ENCODE results near the gene HDAC7. TPM values are rescaled to one million over a fixed set of nuclear protein-coding genes. Genes with fewer than 3 reads are reported as not detected.

The HDAC7 gene
- total RNA-seq, 1 experiment from 2014 or later, result 71.2 TPM

GRCh38 chr12:47867495-47867941 is 47.8 kb upstream of the HDAC7 start:
- no TSS peak for BruUV-seq (replicated peaks)
- no peak overlapping the region for H3K4me3 ChIP-seq (ENCODE audit: low read depth, low read length)
- Mint-ChIP-seq H3K27me3 (ENCODE audit: insufficient read depth, unreplicated experiment) (no peaks in the 10 kb centered on the region), H3K36me3 (ENCODE audit: insufficient read depth, unreplicated experiment) (peaks cover 5% of the 10 kb centered on the region), H3K9me3 (ENCODE audit: unreplicated experiment) (no peaks in the 10 kb centered on the region), H3K4me3 (ENCODE audit: unreplicated experiment) (no peak overlapping the region), H3K4me1 (ENCODE audit: low read depth, unreplicated experiment) (no peaks in the 10 kb centered on the region), H3K27ac (ENCODE audit: unreplicated experiment) (no peak overlapping the region)
- H3K27me3 ChIP-seq (replicated peaks; ENCODE audit: control insufficient read depth, insufficient read depth, low read length), result no peaks in the 10 kb centered on the region
- TF ChIP-seq, protein P1, sequence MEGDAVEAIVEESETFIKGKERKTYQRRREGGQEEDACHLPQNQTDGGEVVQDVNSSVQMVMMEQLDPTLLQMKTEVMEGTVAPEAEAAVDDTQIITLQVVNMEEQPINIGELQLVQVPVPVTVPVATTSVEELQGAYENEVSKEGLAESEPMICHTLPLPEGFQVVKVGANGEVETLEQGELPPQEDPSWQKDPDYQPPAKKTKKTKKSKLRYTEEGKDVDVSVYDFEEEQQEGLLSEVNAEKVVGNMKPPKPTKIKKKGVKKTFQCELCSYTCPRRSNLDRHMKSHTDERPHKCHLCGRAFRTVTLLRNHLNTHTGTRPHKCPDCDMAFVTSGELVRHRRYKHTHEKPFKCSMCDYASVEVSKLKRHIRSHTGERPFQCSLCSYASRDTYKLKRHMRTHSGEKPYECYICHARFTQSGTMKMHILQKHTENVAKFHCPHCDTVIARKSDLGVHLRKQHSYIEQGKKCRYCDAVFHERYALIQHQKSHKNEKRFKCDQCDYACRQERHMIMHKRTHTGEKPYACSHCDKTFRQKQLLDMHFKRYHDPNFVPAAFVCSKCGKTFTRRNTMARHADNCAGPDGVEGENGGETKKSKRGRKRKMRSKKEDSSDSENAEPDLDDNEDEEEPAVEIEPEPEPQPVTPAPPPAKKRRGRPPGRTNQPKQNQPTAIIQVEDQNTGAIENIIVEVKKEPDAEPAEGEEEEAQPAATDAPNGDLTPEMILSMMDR (IDR thresholded peaks at IDR 0.05; ENCODE audit: insufficient read depth in 1 of 2, low read depth in 1 of 2, low read length in 1 of 2, severe bottlenecking in 1 of 2, unreplicated experiment in 1 of 2), result no peak
- DNase-seq, result no peak
- H3K36me3 ChIP-seq (ENCODE audit: control insufficient read depth, insufficient read depth, low read length), result no peaks in the 10 kb centered on the region
- ChIA-PET POLR2A (no interaction called here), CTCF (no interaction called here)
- H3K4me1 ChIP-seq, result no peaks in the 10 kb centered on the region
- no peaks in the 10 kb centered on the region for H3K9me3 ChIP-seq
- intact Hi-C loops (cut with micrococcal nuclease; ENCODE audit: unreplicated experiment), result no loop called here

DNA sequence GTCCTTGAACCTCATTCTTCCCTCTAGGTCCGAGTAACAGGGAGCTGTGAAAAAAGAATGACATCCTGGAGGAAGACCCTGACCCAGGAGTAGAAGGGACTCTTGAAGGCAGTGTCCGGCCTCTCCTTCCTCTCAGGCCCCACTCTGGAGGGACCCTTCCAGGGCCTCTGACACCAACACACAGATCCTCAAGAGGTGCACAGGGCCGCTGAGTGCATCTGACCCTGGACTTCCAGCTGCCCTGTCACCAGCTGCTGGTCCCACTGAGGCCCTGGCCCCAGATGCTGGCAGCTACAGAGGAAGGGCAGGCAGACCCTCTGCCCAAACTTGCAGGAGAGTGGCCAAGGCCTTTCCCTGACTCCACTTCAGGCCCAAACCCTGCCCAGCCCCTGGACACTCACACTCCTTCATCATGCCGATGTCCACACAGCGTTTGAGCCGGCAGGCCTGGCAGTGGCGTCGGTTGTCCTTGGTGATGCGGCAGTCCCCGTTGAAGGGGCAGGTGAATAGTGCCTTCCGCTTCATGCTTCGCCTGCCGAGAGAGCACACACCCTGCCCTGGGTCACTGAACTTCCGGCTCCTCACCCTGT is 45.0 kb upstream of the HDAC7 start:
- Mint-ChIP-seq H3K27ac (ENCODE audit: unreplicated experiment) (no peak overlapping the region), H3K36me3 (ENCODE audit: insufficient read depth, unreplicated experiment) (peaks cover 5% of the 10 kb centered on the region), H3K4me3 (ENCODE audit: unreplicated experiment) (no peak overlapping the region), H3K27me3 (ENCODE audit: insufficient read depth, unreplicated experiment) (no peaks in the 10 kb centered on the region), H3K9me3 (ENCODE audit: unreplicated experiment) (no peaks in the 10 kb centered on the region), H3K4me1 (ENCODE audit: low read depth, unreplicated experiment) (no peaks in the 10 kb centered on the region)
- no peaks in the 10 kb centered on the region for H3K36me3 ChIP-seq (ENCODE audit: control insufficient read depth, insufficient read depth, low read length)
- CTCF ChIA-PET, result no interaction called here
- BruUV-seq (replicated peaks), result no TSS peak
- TF ChIP-seq, protein P1 (IDR thresholded peaks at IDR 0.05; ENCODE audit: insufficient read depth in 1 of 2, low read depth in 1 of 2, low read length in 1 of 2, severe bottlenecking in 1 of 2, unreplicated experiment in 1 of 2), result no peak
- no peak for DNase-seq
- POLR2A ChIA-PET, result no interaction called here
- H3K4me3 ChIP-seq (ENCODE audit: low read depth, low read length), result no peak overlapping the region
- no peaks in the 10 kb centered on the region for H3K9me3 ChIP-seq
- H3K4me1 ChIP-seq, result no peaks in the 10 kb centered on the region; the same call in 1 of the 2 replicates
- H3K27me3 ChIP-seq (replicated peaks; ENCODE audit: control insufficient read depth, insufficient read depth, low read length), result no peaks in the 10 kb centered on the region
- intact Hi-C loops (cut with micrococcal nuclease; ENCODE audit: unreplicated experiment), result no loop called here

- Mint-ChIP-seq H3K36me3 (ENCODE audit: insufficient read depth, unreplicated experiment) (peaks cover 5% of the 10 kb centered on the region), H3K27me3 (ENCODE audit: insufficient read depth, unreplicated experiment) (no peaks in the 10 kb centered on the region), H3K4me1 (ENCODE audit: low read depth, unreplicated experiment) (no peaks in the 10 kb centered on the region), H3K27ac (ENCODE audit: unreplicated experiment) (no peak overlapping the region), H3K4me3 (ENCODE audit: unreplicated experiment) (no peak overlapping the region), H3K9me3 (ENCODE audit: unreplicated experiment) (no peaks in the 10 kb centered on the region)
- Histone ChIP-seq H3K9me3 (no peaks in the 10 kb centered on the region), H3K36me3 (ENCODE audit: control insufficient read depth, insufficient read depth, low read length) (no peaks in the 10 kb centered on the region), H3K4me1 (no peaks in the 10 kb centered on the region; the same call in 1 of the 2 replicates), H3K27me3 (replicated peaks; ENCODE audit: control insufficient read depth, insufficient read depth, low read length) (no peaks in the 10 kb centered on the region), H3K4me3 (ENCODE audit: low read depth, low read length) (no peak overlapping the region)
- DNase-seq, result no peak
- ChIA-PET CTCF (no interaction called here), POLR2A (no interaction called here)
- intact Hi-C loops (cut with micrococcal nuclease; ENCODE audit: unreplicated experiment), result no loop called here
- TF ChIP-seq, protein P1 (IDR thresholded peaks at IDR 0.05; ENCODE audit: insufficient read depth in 1 of 2, low read depth in 1 of 2, low read length in 1 of 2, severe bottlenecking in 1 of 2, unreplicated experiment in 1 of 2), result no peak
- BruUV-seq (replicated peaks), result no TSS peak
These were observed 44.3 kb upstream of the HDAC7 start for GRCh38 chr12:47863985-47864384.

Data from Caco-2 (cell line).